ELR (cell line): ENCODE measurements around the gene MOB2.
"Not testable (repeated sequence)": the region's sequence is repeated elsewhere in the genome, so short reads cannot be mapped to it uniquely, and the experiment has no call there.

ENCODE experiments used
- DNase-seq: peaks from one replicate; pipeline ENCODE4 v3.0.0-alpha.2; 2015; ENCODE audit warnings: low read depth

Gene MOB2

DNA sequence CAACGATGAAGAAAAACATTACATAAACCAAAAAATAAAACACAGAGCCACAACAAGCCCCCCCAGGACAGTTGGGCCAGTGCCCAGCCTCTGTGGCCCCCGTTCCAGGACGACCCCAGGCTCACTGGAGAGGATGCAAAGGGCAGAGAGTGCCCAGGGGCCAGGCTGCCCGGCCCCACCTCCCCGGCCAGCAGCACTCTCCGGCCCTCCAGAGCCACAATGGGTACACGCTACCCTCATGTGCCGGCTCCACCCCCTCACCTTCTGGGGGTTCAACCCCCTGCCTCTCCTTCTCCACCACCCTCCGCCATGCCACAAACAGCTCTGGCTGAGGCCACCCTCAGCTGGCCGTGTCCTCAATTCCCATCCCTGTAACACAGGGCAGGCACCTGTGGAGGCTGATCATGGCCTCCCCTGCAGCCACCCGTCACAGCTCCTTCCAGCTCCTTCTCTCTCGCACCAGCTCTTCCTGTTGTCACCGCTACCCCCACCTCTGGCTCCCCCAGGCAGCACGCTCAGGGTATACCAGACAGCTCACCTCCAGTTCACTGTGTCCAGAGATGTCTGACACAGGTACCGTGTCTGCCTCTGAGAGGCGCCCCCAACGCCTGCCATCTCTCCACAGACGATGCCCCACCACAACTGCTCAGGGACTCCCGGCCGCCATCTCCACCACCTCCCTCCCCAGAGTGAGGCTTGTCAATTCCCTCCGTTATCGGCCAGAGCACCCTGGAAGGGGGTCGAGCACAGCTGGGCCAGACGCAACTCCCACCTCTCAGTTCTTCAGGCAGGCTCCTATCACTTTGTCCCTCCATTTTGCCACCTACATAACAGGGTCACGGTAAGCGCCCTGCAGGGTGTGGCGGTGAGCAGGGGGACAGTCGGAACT lies 30.8 kb upstream of the MOB2 start:
- DNase-seq: no peak

DNA sequence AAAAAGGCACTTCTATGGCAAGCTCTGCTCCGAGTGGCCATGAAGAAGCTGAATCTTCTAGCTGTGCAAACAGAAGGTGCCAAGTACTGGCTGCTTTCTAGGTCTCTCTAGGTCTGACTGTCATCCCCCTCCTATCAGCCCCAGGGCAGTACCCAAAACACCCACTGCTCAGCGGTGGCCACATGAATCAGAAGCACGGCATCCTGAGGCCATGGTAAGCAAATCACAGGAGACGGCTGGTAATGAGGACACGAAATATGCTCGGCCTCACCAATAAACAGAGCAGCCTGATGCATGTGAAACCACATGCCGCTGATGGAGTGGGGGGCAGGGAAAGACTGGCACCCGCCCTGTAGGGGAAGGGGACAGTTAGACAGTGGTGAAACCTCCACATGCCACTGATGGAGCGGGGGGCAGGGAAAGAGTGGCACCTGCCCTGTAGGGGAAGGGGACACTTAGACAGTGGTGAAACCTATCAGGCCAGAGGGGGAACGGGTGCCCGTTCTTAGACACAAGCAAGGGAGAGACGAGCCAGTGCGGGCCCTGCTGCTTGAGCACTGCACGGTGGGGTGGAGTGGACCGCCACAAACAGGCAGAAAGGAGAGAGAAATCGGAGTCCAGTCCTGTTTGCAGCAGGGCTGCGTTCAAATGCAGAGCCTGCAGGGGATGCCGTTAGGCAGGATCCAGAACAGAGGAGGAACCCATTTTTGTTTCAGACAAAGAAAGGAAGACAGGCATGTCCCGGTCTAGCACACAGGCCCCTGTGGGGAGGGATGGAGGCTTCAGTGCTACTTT lies 29.9 kb upstream of the MOB2 start:
- DNase-seq: peak; percentile 83

DNA sequence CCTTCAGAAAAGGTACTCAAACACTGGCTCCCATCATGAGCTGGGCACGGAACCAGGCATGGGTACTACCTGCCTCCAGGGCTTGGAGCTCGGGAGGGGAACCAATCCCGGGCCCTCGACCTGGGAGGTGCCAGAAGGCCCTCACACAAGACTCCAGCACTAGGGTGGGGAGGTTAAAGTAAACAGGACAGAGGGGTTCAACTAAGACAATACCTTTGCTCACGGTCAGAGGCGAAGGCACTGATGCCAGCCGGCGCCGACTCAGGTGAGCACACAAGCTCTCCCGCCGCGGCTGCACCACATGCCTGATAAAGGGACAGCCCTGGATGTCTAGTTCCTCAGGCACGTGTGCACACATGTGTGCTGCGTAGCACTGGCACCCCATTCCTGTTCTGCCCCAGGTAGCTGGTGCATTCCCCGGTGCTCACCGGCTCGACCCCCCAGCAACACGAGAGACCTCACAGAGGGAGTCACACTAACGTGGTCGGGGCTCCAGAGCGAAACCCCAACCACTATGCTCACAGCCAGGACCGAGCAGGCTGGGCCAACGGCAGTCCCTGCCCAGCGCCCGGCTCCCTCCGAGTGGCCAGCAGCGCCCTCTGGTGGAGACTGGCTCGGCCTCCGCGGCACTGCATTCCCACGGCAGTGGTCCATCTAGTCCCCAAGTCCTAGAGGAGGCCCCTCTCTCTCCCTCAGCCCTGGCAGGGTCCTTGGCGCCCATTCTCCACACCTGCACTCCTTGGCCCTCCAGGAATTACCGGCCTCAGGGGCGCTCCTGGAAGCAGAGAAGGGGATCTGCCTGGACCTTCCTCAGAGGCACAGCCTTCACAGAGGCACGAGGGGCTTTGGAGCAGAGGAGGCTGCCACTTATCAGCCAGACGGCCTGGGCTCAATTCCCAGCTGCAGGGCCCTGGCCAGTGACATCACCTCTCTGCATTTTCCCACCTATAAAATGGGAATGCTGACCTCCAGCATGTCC lies 28.8 kb upstream of the MOB2 start:
- peak; percentile 70 for DNase-seq

DNA sequence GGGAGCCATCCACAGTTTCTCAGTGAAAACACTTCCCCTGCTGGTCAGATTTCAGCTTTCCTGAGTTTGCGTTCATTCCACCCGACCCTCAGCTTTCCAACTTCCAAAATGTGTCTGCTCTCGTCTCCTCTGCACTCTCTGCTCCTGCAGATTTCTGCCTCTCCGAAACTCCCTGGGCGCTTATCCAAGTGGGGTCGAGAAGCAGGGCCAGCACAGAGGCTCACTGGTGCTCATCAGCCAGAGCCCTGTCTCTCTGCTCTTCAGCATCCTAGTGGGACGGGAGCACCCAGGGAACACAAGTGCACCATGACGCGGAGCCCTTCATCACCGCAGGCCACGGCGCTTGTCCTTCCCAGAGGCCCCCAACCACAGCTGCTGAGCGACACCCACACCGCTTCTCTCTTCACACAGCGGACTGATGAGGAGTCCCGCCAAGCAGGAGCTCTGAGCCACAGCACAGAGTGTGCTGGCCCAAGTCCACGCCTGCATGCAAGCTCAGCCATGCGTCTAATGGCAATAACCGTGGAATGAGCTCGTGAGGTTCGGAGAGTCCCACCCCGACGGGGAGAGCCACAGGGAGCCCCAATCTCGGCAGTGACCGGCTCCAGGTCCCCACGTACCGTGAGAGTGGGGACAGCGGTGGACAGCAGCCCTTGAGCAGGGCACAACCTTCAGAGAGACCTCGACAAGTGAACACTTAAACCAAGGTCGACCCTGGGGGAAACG lies 27.9 kb upstream of the MOB2 start:
- DNase-seq: no peak

DNA sequence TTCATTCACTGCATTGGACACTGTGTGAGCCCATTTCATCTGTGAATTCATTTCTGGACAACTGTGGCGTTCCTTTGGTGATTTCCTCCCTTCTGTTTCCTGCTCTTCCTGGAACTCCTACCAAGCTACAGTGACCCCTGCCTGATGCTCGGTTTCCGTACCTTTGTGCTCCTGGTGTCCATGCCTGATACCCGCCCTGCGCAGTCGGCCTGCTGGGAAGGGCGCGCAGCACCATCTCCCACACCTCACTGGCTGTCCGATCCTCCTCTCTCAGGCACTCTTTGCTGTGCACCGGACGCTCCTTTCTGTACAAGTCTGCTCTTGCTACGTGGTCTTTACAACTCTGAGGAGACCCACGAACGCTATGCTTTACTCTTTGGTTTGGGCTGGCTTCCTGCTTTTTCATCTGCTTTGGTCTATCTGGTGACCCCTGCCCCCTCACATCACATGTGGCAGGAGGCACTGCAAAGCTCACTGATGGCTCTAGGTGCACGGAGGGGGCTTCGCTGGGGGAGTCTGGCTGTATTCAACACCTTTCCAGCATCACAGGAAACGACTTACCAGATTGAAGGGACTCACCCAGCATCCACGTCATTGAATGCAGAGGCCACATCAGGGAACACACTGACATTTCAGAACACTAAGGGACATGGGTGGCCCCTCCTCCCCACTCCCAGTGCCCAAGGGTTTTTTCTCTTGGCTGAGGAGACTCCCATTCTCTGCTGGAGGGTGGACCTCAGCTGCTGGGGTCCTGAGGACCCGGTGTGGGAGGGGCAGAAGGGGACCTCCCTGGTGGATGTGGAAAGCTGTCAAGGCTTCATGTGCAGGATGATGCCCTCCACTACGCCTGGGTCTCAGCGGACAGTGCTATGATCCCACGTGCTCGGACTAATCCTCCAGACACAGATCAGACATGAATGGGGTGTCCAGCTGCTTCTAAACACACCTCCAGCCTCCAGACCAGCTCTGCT lies 27.0 kb upstream of the MOB2 start:
- DNase-seq: no peak

DNA sequence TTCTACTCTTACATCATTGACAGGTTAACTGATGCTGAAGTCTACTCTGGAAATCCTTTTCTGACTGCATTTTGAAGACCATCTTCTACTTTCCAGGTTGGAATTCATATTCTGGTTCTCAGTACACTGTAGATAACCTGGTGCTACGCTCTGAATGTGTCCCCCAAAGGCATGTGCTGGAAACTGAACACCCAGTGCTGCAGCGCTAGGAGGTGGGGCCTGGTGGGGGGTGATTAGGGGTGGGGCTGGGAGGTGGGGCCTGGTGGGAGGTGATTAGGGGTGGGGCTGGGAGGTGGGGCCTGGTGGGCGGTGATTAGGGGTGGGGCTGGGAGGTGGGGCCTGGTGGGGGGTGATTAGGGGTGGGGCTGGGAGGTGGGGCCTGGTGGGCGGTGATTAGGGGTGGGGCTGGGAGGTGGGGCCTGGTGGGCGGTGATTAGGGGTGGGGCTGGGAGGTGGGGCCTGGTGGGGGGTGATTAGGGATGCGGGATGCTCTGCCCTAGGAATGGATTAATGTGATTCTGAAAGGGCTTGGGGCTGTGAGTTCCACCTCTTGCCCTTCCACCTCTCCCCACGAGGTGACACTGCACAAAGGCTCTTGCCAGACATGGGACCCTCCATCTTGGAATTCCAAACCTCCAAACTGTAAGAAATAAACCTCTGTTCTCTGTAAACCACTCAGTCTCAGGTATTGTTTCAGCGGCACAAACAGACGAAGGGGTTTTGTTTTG lies 26.1 kb upstream of the MOB2 start:
- DNase-seq: not testable (repeated sequence)

- no peak for DNase-seq
Observed at GRCh38 chr11:1511937-1512496, 25.4 kb upstream of the MOB2 start.

- no peak for DNase-seq
Observed at GRCh38 chr11:1510928-1511327, 24.3 kb upstream of the MOB2 start.

- not testable (repeated sequence) for DNase-seq
Observed at GRCh38 chr11:1510351-1510750, 23.8 kb upstream of the MOB2 start.

DNA sequence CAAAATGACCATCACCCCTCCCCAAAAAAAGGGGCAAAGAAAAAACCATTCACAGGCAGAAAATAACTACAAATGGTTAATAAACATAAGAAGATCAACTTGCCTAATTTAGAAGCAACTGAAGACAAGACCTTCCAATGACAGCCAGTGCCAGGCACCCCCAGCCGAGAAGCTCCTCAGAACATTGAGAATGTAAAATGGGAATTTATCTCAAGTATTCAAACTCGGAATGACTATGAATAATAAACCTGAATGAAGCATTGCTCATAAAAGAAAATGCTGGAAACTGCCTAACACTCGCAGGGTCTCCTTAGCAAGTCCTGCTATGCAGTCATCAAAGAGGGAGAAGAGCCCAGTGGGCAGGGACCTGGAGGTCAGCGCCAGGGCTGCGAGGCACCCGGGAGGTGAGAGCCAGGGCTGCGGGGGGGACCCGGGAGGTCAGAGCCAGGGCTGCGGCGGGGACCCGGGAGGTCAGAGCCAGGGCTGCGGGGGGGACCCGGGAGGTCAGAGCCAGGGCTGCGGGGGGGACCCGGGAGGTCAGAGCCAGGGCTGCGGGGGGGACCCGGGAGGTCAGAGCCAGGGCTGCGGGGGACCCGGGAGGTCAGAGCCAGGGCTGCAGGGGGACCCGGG lies 23.2 kb upstream of the MOB2 start:
- no peak for DNase-seq

- no peak for DNase-seq
Observed at GRCh38 chr11:1508986-1509385, 22.4 kb upstream of the MOB2 start.

DNA sequence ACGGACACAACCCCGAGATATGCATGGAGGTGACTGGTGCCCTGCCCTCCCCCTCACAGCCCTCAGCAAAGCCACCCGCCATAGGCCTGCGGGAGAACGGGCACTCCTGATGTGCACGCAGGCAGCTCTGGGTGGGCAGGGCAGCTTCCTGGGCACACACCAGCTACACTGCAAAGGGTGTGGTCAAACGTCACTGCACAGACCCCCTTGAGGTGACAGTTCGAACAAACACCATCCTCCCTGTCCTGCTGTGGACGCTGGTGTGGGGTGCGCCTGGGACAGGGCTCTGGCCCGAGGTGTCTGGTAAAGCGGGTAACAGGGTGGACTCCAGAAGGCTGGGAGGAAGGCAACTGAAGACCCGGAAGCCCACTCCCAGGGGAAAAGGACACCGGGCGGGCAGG lies 21.9 kb upstream of the MOB2 start:
- no peak for DNase-seq

DNA sequence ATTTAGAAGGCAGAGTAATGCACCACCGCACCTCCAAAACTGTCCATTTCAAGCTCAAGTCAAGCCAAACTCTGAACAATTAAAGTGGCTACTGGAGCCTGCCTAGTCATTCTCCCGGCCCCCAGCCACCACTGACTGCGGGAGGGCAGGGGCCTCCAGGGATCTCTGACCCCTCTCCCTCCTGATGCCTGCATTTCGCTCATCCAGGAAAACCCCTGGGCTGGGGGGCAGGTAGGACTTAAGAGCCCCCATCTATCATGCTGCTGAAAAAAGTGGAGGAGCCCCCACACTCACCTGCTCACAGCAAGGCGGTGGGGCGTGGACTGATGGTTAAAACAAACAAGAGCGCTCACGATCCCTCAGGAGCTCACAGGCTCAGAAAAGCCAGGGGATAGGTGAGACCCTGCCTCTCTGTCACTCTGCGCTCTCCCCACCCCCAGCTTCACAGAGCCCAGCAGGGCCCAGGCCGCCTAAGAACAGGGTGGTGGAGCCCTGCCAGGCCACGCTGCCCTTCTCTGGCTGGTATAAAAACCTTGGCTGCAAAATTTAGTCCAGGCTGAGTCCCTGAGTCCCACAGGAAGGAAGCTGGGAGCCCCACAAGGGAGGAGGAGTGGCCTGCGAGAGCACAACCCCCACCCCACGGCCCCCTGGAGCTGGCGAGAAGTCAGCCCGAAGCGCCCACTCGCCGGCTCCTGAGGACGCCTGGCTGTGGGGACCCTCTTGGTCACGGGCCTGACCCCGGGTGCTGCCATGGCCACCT lies 21.0 kb upstream of the MOB2 start:
- no peak for DNase-seq

GRCh38 chr11:1506981-1507380 lies 20.4 kb upstream of the MOB2 start:
- no peak for DNase-seq

GRCh38 chr11:1505480-1505879 lies 18.9 kb upstream of the MOB2 start:
- no peak for DNase-seq

DNA sequence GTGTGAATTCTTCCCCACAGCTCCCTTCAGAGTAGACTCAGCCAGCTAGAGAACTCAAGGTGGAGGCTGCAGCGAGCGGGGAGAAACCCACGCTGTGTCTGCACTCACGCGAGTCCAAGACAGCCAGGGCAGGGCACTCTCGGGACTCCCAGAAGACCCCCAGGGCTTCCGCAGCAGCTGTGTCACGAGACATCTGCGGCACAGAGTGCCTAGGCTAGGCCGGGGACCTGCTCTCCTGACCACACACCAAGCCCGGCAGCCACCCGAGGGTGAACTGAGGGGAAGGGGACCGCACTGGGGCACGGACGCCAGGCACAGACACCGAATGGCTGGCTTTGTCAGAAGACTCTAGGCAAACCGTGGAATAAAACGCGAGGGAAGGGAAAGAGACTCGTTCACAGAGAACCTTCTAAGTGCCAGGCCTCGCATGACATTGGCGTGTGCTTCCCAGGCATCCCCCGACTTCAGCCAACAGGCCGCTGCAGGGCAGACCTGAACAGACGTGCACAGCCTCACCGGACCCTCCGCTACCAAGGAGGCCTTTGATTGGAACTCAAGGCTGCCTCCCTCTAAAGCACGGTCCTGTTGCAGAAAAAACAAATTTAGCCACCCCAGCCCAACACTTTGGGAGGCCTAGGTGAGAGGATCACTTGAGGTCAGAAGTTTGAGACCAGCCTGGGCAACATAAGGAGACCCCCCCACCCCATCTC lies 18.2 kb upstream of the MOB2 start:
- DNase-seq: no peak

DNA sequence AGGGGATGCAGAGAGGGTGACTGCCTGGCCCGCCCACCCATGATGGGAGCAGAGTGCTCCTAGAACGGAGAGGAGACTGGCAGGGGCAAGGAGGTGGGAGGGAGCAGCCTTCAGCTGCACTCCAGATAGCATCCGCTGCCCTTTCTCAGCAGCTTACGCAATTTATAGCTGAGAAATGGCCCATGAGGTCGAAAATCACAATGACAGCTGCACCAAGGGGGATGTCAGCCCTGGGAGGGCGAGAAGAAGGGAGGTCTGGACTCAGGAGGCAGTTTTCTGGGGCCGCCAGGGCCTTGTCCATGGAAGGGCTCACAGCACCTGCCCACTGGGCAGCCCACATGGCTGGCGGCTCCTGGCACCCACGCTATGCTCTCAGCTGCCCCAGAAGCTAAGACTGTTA lies 17.6 kb upstream of the MOB2 start:
- DNase-seq: no peak
